GM18498 (cell line): ENCODE measurements around the gene MTR.

Source experiments
- ATAC-seq: cut with Tn5 transposase; IDR thresholded peaks from one replicate; pipeline ENCODE4 v1.9.1; 2021; ENCODE audit warnings: mild to moderate bottlenecking, moderate library complexity; ENCODE audit not compliant: unreplicated experiment

The MTR gene

DNA sequence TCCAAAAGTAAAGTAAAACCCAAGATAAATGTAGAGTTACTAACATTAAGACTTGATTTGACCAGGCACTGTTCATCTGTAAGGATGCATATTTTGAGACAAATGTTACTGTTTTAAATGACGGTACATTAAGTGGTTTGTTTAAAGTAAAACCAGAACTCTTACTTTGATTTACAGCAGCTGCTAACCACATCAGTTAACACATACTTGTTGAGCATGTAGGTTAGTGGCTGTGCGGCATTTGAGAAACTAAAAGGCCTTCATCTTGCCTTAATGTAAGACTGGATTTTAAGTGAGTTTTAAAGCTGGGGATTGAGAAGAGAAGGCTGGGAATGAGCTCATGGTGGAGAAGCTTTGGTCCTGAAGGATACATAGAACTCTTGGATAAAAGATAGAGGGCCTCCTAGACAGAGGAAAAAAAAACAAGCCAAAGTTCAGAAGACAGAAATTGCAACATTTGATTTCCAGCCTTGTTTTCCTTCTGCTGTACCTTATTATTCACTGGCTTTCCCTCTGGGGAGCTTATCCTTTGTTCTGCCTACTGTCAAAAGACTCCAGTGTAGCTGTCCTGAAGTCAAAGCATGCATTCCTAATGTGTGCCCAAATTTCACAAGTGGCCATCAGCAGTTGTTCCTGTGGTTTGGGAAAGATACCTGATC, 66.6 kb downstream of the MTR start:
- ATAC-seq: no peak

DNA sequence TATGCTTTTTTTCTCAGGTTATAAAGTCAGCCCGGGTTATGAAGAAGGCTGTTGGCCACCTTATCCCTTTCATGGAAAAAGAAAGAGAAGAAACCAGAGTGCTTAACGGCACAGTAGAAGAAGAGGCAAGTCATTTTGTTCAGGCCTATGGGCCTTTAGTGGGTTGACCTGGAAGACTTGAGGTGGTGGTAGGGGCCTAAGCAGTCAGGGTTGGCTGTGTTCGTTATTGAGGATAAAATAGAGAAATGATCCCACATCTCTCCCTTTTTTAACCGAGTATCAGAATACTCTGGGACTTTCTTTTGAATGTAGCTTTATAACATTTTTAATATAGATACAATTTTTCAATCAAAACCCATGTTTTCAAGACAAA, 67.1 kb downstream of the MTR start:
- no peak for ATAC-seq

DNA sequence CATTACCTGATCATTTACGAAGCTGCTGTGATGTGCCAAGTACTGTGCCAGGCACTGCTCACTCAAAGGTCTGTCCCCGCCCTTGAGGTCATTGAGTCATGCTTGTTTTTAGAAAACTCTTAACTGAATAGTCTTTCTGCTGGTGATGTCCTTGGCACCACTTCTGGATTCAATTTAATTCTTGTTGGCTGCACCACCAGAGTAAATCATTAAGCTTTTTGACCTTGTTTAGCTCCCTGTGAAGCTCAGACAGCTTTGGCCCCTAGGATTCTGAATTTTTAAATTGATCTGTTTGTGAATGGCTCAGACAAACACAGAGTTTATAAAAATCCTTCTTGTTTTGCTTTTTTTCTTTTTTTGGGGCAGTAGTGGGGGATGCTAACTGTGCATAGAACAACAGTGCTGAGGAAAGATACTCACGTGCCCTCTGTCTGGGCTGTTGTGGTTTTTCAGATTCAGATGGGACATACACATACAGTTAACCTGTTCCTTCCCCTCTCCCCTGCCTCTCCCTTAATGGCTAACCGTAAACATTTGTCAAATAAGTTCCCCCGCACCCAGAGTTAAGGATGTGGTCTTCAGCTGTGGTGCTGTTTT, 67.6 kb downstream of the MTR start:
- ATAC-seq: no peak

DNA sequence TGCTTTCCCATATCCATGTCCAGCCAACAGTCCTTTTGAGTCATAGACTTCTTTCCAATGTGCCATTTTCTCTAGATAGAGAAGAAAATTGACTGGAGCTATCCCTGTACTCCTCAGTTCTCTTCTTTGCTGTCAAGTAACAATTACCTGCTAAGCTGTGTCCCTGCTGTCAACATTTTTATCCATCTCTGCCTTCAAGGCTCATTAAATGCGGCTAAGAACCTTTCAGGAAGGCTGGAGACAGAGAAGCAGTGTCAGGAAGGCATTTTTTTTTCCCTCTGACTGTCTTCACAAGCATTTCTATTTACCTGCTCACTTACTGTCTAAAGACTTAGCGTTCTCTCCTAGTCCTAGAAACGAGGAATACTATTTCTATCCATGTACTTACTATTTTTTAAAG, 69.1 kb downstream of the MTR start:
- ATAC-seq: no peak

DNA sequence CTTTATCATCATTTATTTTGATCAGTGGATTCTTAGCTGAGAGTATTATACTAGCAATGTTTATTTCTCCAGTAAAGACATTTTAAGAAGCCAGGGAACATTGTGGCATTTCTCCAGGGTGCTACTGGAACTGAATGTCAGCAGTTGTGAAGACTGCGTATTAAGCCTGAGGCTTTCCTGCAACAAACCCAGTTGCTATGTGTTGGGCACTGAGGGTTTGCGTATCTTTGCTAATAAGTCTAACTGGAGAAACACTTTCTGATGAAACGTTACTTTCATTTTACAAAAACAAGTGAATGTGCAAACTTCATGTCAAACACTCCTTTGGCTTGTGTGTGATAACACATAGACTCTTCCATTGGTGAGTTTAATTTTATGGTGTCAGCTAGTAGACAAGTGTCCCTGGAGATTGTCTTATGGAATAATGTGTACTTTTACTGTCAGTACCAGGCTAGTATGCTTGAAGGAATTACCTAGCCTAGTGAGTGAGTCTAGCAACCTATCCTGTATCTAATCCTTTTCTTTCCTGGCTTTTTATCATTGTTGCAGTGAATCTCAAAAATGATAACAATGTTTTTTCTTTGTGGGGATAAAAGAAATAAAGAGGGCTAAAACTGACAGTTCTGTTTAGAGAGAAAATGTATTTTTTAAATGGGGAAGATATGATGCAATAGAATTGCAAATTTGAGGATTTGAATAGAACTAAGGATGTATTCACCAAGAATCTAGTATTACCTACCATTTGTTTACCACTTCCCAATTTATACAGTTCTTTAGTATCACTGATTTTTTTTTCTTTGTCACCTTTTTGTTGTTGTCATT, 70.1 kb downstream of the MTR start:
- no peak for ATAC-seq

DNA sequence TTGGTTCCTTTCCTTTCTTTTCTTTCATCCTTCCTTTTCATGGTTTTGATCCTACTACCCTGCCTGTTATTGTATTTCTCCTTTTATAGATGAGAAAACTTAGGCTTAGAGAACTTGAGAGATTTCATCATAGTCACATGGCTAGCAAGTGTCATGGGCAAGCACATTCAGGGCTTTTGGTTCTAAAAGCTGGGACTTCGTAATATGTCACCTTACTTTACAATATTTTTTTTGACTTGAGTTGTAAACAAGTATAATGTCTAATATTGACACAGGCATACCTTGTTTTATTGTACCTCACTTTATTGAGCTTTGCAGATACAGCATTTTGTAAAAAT, 70.7 kb downstream of the MTR start:
- no peak for ATAC-seq

DNA sequence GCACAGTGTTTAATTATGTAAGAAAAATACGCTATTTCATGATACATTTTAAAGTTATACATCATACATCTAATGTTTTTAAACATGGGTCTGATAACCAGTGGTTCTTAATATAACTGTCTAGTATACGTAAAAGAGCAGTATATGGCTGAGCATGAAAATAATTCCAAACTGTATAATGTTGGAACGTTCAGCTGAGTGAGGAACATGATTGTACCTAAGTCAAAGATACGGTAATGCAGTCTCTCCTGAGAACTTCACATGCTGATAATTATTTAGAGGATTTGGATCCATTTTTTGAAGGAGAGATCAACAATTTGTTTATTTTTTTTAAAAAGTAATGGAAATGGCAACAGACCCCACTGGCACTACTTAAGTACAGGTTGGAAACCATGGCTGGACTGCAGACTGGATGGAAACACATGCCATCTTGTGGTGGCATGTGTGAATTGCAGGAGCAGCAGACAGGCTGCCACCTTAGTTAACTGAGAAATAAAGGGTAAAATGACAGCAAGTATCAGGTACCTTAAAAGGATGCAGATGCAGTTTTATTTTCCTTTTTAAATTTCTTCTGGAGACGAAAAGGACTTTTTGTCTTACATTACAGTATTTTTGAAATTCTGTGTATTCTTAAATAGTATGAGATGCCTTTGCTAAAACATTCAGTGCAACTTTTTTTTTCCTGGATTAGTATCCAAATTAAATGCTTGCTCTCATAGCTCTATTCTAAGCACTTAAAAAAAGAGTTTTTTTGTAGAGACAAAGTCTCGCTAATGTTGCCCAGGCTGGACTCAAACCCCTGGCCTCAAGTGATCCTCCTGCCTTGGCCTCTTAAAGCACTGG, 73.8 kb downstream of the MTR start:
- peak; percentile 90 for ATAC-seq

DNA sequence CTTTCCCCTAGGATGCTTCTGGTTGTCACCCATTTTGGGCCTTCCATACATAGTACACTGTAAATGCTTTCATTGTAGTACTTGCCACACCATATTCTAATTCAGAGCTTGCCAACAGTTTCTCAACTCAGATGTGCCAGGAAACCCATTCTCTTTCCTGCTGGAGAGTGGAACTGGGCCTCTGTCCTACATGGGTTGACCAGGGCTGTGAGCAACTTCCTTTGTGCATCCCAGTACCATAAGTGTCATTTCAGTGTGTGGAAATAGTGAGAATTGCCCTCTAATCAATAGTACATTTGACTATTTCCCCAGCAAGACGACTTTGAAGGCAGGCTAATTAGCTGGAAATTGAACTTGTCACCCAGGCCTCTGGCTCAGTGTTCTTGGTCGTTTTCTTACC, 74.8 kb downstream of the MTR start:
- no peak for ATAC-seq

DNA sequence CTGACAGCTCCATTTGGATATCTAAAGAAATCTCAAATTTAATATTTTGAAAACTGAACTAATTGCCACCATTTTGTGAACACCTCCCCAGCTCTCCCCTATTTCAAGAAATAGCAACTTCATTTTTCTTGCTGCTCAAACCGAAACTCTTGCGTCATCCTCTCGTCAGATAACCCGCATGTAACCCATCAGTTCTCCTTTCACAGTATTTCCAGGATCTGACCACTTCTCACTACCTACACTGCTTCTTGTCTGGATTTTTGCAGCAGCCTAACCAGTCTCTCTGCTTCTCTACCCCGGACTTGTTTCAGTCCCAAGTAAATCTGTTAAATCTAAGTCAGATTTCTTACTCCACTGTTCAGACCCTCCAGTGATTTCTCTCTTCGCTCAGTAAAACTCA, 75.6 kb downstream of the MTR start:
- no peak for ATAC-seq

DNA sequence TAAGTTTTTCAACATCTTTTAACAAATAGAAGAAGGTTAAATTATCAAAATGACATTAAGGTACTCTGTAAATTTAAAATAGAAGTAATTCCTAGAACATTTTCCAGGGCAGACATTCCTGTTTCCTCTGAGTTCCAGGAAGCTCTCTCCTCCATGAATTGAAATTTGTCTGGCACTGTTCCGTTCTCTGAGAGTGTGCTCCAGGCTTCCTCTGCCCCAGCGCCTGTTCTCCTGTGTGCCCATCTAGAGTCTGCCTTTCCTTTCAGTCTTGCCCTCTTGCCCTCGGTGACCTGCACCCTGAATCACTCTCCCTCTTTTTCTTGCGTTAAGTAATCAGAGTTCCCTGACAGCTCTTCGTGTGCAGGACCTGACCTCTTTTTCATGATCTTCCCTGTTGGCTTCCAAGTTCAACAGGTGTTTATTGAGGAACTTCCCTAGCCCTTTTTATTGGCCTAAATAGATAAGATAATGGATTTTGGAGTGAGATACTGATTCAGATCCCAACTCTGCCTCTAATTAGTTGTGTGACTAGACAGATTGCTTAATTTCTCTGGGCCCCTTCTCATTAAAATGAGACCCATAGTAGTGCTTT, 77.1 kb downstream of the MTR start:
- no peak for ATAC-seq

DNA sequence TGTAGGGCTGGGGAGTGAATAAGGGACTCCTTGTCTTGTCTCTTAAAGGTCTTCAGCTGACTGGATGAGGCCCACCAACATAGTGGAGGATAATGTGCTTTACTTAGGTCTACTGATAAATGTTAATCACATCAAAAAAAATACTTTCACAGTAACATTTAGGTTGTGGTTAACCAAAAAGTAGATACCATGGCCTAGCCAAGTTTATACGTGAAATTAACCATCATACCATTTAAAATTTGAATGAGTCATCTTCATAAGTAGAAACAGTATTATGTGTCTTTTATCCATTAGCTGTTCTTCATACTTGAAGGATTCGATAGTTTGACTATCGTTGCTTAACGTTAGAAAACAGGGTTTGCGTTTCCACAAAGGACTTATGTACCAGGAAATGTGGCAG, 80.9 kb downstream of the MTR start:
- ATAC-seq: no peak

DNA sequence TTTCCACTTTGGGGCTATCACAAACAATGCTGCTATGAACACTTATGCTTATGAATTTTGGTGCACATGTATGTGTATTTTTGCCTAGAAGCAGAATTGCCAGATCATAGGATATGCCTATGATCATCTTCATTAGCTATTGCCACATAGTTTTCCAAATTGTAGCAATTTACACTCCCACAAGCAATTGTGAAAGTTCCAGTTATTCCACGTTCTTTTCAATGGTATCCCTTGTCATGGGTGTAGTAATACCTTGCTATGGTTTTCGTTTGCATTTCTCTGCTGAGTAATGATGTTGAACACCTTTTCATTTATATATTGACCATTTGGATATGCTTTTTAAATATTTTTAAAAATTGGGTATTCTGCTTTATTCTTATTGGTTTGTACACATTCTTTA, 82.6 kb downstream of the MTR start:
- no peak for ATAC-seq

DNA sequence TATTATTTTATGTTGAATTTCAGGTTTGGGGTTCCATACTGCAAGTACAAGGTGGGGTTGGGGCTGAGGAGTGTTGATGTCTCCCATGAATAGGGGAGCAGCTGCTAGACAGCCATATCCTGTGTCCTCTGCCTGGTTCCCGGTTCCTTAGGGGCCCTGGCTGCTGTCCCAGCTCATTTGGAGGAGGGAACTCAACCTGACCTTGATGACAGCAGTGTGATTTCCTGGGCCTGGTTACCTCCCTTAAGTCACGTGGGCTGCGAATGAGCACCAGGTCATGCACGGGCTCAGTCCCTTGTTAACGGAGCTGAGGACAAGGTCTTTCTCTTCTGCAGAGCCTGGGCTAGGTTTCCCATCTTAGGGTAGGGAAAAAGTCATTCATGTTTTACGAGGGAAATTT, 85.1 kb downstream of the MTR start:
- ATAC-seq: no peak

DNA sequence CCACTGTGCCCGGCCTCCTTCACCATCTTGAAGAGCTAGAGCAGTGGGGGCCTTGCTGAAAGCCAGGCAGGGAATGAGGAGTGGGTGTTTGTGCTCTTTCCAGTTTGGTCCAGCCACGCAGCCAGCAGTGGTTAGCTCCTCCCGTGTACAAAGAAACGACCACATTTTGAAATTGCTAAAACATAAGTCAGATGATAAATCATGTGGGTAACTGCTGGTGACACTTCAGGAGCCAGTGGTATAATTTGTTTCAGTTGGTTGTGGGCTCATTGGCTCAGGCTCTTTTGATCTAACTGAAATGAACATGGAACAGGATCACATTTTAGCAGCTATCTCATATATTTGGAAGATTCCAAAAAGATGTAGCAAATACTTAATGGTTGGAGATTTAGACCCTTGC, 87.6 kb downstream of the MTR start:
- ATAC-seq: no peak

DNA sequence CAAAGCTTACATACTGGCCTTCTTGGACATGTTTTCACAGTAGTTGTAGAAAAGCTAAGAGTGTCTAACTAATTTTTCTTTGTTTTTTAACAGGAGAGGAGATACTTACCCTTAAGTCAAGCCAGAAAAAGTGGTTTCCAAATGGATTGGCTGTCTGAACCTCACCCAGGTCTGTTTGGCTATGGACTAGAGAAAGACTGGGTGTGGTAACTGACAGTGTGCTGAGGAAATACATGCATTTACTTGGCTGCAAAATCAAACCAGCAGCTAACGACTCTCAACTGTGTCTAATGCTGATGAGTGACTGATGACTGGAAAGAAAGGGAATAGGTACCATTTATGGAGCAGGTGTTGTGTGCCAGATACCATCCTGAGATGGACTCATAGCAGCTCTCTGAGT, 91.1 kb downstream of the MTR start:
- no peak for ATAC-seq

DNA sequence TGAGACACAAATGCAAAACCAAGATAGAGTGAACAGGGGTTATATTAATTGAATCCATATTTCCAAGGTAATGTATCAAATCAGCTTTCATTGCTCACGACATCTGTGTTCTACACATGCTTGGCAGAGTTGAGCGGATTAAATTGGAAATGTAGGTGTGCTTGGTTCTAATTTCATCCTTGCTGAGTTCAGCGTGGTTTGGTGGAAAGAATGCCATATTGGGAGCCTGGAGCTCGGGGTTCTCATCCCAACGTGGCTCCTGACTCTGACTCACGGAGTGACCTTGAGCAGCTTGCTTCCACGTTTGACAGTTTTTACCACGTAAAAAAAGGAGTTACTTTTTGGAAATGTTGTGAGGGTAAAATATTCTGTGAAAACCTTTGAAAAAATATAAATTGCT, 92.0 kb downstream of the MTR start:
- ATAC-seq: no peak

DNA sequence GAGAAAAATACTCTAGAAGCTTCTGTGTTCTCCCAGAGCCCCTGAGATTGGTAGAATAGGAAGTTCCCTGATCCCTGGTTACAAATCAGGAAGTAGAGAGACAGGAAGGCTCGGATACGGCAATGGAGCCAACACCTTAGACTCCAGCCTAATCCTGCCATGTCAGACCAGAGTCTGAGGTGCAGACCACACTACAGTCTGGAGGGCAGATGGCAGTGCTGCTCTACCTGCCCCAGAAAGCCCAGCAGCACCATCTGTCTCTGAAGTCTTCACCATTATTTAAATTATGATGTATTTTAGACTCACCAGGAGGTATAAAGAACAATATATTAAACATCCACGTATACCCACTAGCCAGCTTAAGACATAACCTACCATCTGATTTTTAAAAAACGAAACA, 93.0 kb downstream of the MTR start:
- no peak for ATAC-seq

DNA sequence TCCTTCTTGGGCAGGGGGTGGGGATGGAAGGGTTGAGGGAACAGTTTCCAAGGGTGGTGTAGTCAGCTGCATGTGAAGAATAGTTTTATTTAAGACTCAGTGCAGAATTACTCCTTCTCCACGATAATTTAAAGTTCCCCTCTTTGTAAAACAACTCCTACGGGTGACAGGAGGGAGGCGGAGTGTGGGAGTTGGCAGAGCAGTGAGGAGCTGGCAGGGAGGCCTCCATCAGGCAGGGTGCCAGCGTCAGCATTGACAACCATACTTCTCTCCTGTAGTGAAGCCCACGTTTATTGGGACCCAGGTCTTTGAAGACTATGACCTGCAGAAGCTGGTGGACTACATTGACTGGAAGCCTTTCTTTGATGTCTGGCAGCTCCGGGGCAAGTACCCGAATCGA, 93.8 kb downstream of the MTR start:
- ATAC-seq: no peak

DNA sequence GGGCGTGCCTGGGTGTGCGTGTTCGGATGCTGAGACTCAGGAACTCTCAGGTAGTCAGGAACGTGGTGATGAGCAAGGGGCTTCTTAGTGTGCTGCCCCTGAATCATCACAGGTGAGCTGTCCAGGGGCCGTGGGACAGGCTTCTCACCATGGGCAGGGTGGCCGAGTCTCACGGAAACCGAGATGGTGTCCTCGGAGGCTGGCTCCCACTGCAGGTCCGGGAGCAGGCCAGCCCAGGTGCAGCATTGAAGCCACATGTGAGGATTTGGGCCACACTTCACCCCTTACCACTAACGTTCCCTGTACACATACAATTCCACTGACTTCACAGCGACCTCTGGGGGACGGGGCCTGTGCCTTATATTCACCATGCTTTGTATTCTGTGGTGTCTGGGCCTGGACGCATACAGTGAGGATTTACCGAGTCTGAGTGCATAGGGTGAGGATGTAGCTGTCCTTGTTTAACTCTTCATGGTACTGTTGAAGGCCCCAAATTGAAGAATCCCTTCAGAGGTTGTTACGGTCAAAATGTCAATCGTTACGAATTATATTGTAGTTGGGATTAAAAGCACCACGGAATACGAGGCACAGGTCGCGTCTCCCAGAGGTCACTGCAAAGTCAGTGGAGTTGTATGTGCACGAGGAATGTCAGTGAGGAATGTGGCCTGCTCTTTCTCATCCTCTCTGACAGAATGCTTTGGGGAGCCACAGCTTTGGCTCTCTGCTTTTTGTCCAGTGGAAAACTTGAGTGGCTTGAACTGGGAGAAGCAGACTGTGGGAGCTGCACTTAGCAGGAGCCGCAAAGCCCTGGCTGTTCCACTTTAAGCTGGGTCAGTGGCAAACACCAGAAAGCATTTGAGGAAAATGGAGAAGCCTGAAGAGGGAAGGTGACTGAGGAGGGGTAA, 95.3 kb downstream of the MTR start:
- no peak for ATAC-seq
